SK-N-SH (cell line): ENCODE results near the gene NDUFB8.

Experiments
- ELF1 ChIP-seq: IDR thresholded peaks from 2 replicates; pipeline ENCODE4 v1.4.0; 2012
- EZH2phosphoT487 ChIP-seq: fragments of 200-600 bp; sonication (generic); IDR thresholded peaks from 2 replicates; pipeline ENCODE4 v1.6.1; 2017; ENCODE audit warnings: low read depth, mixed run types, mild to moderate bottlenecking, antibody characterized with exemption, moderate library complexity, borderline replicate concordance
- FOSL2 ChIP-seq: IDR thresholded peaks from 2 replicates; pipeline ENCODE4 v1.4.0; 2012; ENCODE audit warnings: low read depth, mild to moderate bottlenecking, moderate library complexity, borderline replicate concordance
- JUND ChIP-seq: IDR thresholded peaks from 2 replicates; pipeline ENCODE4 v1.4.0; 2012
- MXI1 ChIP-seq: IDR thresholded peaks from 2 replicates; pipeline ENCODE4 v1.6.1; 2012; ENCODE audit warnings: mild to moderate bottlenecking, low read depth, low read length, improper control_type of control experiment
- POLR2AphosphoS5 ChIP-seq: IDR thresholded peaks from 2 replicates; pipeline ENCODE4 v1.6.1; 2012; ENCODE audit warnings: low read depth, low read length
- RCOR1 ChIP-seq: fragments of 150-350 bp; IDR thresholded peaks from 2 replicates; pipeline ENCODE4 v1.6.1; 2017; ENCODE audit warnings: antibody characterized with exemption, low read length
- REST ChIP-seq: IDR thresholded peaks from 2 replicates; pipeline ENCODE4 v1.6.1; 2012; ENCODE audit warnings: mild to moderate bottlenecking, low read depth, low read length, moderate library complexity
- RXRA ChIP-seq: IDR thresholded peaks from 2 replicates; pipeline ENCODE4 v1.4.0; 2012; ENCODE audit warnings: low read depth, mild to moderate bottlenecking, borderline replicate concordance
- TEAD4 ChIP-seq: IDR thresholded peaks from 2 replicates; pipeline ENCODE4 v1.4.0; 2012; ENCODE audit warnings: mild to moderate bottlenecking, borderline replicate concordance; ENCODE audit not compliant: insufficient read depth
- USF2 ChIP-seq: fragments of 150-350 bp; IDR thresholded peaks from 2 replicates; pipeline ENCODE4 v1.6.1; 2017; ENCODE audit warnings: antibody characterized with exemption, low read length, low read depth, borderline replicate concordance
- TF ChIP-seq, protein P1 (sequence below): fragments of 200-600 bp; sonication (generic); IDR thresholded peaks from 2 replicates; pipeline ENCODE4 v1.6.1; 2017; ENCODE audit warnings: antibody characterized with exemption, mild to moderate bottlenecking, moderate library complexity
- TF ChIP-seq, protein P2 (sequence below): IDR thresholded peaks from 2 replicates; pipeline ENCODE4; 2012

DNA sequence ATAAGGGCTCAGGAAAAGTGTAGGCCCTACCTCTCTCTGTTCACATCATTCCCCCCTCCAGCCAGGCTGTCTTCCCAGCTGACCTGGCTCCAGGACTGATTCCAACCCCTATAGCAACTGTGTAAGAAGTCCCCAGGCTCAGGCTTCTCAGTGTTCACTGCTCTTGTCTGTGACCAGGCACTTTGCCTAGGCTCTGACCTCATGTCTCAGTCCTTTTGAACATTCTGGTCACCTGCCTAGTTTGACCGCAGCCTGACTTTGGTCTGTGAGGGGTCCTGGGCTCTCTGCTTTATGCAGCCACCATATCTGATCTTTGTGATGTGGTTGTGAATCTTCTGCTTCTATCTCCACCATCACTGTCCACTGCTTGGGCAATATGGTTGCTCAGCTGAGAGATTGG is 30.6 kb upstream of the NDUFB8 start:
- TF ChIP-seq, protein P1, sequence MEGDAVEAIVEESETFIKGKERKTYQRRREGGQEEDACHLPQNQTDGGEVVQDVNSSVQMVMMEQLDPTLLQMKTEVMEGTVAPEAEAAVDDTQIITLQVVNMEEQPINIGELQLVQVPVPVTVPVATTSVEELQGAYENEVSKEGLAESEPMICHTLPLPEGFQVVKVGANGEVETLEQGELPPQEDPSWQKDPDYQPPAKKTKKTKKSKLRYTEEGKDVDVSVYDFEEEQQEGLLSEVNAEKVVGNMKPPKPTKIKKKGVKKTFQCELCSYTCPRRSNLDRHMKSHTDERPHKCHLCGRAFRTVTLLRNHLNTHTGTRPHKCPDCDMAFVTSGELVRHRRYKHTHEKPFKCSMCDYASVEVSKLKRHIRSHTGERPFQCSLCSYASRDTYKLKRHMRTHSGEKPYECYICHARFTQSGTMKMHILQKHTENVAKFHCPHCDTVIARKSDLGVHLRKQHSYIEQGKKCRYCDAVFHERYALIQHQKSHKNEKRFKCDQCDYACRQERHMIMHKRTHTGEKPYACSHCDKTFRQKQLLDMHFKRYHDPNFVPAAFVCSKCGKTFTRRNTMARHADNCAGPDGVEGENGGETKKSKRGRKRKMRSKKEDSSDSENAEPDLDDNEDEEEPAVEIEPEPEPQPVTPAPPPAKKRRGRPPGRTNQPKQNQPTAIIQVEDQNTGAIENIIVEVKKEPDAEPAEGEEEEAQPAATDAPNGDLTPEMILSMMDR = no peak
- TF ChIP-seq REST (no peak), RCOR1 (no peak), ELF1 (no peak), POLR2AphosphoS5 (no peak), RXRA (no peak), TEAD4 (no peak), JUND (no peak), FOSL2 (no peak), USF2 (no peak), EZH2phosphoT487 (no peak), MXI1 (no peak)
- TF ChIP-seq, protein P2, sequence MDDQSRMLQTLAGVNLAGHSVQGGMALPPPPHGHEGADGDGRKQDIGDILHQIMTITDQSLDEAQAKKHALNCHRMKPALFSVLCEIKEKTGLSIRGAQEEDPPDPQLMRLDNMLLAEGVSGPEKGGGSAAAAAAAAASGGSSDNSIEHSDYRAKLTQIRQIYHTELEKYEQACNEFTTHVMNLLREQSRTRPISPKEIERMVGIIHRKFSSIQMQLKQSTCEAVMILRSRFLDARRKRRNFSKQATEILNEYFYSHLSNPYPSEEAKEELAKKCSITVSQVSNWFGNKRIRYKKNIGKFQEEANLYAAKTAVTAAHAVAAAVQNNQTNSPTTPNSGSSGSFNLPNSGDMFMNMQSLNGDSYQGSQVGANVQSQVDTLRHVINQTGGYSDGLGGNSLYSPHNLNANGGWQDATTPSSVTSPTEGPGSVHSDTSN = no peak
